ENCODE measurements around the gene NPIPB2. TPM values are rescaled to one million over a fixed set of nuclear protein-coding genes. Genes with fewer than 3 reads are reported as not detected.

NPIPB2 gene
- total and polyA plus RNA-seq, 2 of the 8 experiments (the other 6 are each of a cell fraction or from before 2014, with no cell fraction given) = 7.5 to 8.3 TPM

GRCh38 chr16:11957591-11958395, 15.9 kb upstream of the NPIPB2 start:
- no peak overlapping the region for H3K9ac ChIP-seq (replicated peaks in 1 of 4; ENCODE audit: extremely low read depth in 1 of 4, low read depth in 3 of 4, low read length in 3 of 4)
- H3K23ac ChIP-seq (ENCODE audit: insufficient read length) = no peak overlapping the region
- CTCF ChIA-PET (ENCODE audit: partially characterized antibody) = interaction anchor here (0.5 to 1.5 kb wide), 5 partner anchors 42 to 123 kb away, joined by 3 to 4 read pairs (median 4); no protein-coding TSS in a partner anchor
- no peak overlapping the region for H2BK12ac ChIP-seq (ENCODE audit: low read depth, low read length)
- no peaks in the 10 kb centered on the region for H3K4me1 ChIP-seq (replicated peaks in 1 of 4; ENCODE audit: control insufficient read depth in 3 of 4, insufficient read depth in 4 of 4, low read length in 3 of 4)
- FAIRE-seq (no peak), DNase-seq (ENCODE audit: low read depth in 1 of 2, low spot score in 2 of 2) (no peak)
- H3K4me3 ChIP-seq (ENCODE audit: extremely low read depth in 1 of 4, insufficient read depth in 2 of 4, low read depth in 3 of 4, low read length in 4 of 4) = no peak overlapping the region
- no peak overlapping the region for H2AFZ ChIP-seq (ENCODE audit: low read length)
- no peak overlapping the region for H2BK120ac ChIP-seq (replicated peaks; ENCODE audit: low read depth, low read length)
- no peak overlapping the region for H3K4ac ChIP-seq (replicated peaks; ENCODE audit: insufficient read length, low read depth, low read length)
- no peak overlapping the region for H4K91ac ChIP-seq (replicated peaks; ENCODE audit: insufficient read length, low read length)
- no peaks in the 10 kb centered on the region for H3K27me3 ChIP-seq (replicated peaks in 1 of 4; ENCODE audit: control insufficient read depth in 3 of 4, extremely low read depth in 1 of 4, insufficient read depth in 3 of 4, low read length in 3 of 4)
- no peak overlapping the region for H3K14ac ChIP-seq (ENCODE audit: insufficient read length)
- no peak overlapping the region for H4K5ac ChIP-seq (ENCODE audit: insufficient read length, low read depth, low read length)
- H3K36me3 ChIP-seq (ENCODE audit: control insufficient read depth in 2 of 4, insufficient read depth in 4 of 4, low read length in 3 of 4) = no peaks in the 10 kb centered on the region
- H4K20me1 ChIP-seq (replicated peaks in 1 of 2; ENCODE audit: control insufficient read depth in 1 of 2, insufficient read depth in 2 of 2, low read length in 2 of 2) = no peaks in the 10 kb centered on the region
- no peak overlapping the region for H3K56ac ChIP-seq (replicated peaks; ENCODE audit: insufficient read length, low read depth, low read length)
- no peaks in the 10 kb centered on the region for H3K23me2 ChIP-seq (ENCODE audit: low read depth, low read length)
- no peak overlapping the region for H3K27ac ChIP-seq (ENCODE audit: low read depth, low read length)
- POLR2A ChIA-PET (ENCODE audit: partially characterized antibody) = interaction anchor here (0.7 kb wide), 1 partner anchor 19 kb away, joined by 3 read pairs; the partner anchor contains the start of gene SNX29
- WGBS, 2 experiments (ENCODE audit: extremely low coverage in 1 of 2, insufficient coverage in 1 of 2, insufficient read length in 1 of 2, insufficient replicate concordance in 2 of 2, low coverage in 1 of 2, low lambda C conversion rate in 2 of 2, missing lambda C conversion rate in 1 of 2) = 93% methylated on average over 10 of the region's 10 CpGs; no CpG with 5 or more reads in 1 of the 2 experiments
- H2BK5ac ChIP-seq (ENCODE audit: low read depth, low read length) = no peak overlapping the region
- H3K9me3 ChIP-seq (ENCODE audit: insufficient read depth in 2 of 2, low read depth in 1 of 2, low read length in 1 of 2) = no peaks in the 10 kb centered on the region
- H3K4me2 ChIP-seq (ENCODE audit: insufficient read depth in 1 of 2, low read depth in 2 of 2, low read length in 2 of 2) = no peak overlapping the region
- no peaks in the 10 kb centered on the region for H3K79me2 ChIP-seq (ENCODE audit: control insufficient read depth in 1 of 2, insufficient read depth in 2 of 2, low read length in 2 of 2)
- no peak overlapping the region for H2BK20ac ChIP-seq (ENCODE audit: low read length)
- H2AK5ac ChIP-seq (ENCODE audit: low read depth, low read length) = no peak overlapping the region
- no peak overlapping the region for H2BK15ac ChIP-seq (ENCODE audit: low read length)
- H3K18ac ChIP-seq (ENCODE audit: extremely low read depth, low read length) = no peak overlapping the region
- no peak overlapping the region for H4K8ac ChIP-seq (ENCODE audit: extremely low read depth, insufficient read depth, low read length)
- no peaks in the 10 kb centered on the region for H3K79me1 ChIP-seq (ENCODE audit: low read depth, low read length)
- no peak for TF ChIP-seq SRF (IDR thresholded peaks at IDR 0.05; ENCODE audit: low read depth, low read length)
- no peak for TF ChIP-seq USF2 (IDR thresholded peaks at IDR 0.05; ENCODE audit: low read length)
- no peak for TF ChIP-seq PHF8 (conservative IDR thresholded peaks at IDR 0.05; ENCODE audit: low read depth, low read length)
- no peak for TF ChIP-seq BCL11A (IDR thresholded peaks at IDR 0.05; ENCODE audit: low read depth in 2 of 2, low read length in 2 of 2)
- TF ChIP-seq SIX5 (IDR thresholded peaks at IDR 0.05; ENCODE audit: low read depth, low read length) = no peak
- no peak for TF ChIP-seq BRCA1 (IDR thresholded peaks at IDR 0.05; ENCODE audit: low read depth, low read length)
- no peak for TF ChIP-seq RFX5 (IDR thresholded peaks at IDR 0.05; ENCODE audit: borderline replicate concordance, low read depth, low read length)
- no peak for TF ChIP-seq TEAD4 (IDR thresholded peaks at IDR 0.05; ENCODE audit: low read depth, low read length)
- TF ChIP-seq HDAC6 (IDR thresholded peaks at IDR 0.05; ENCODE audit: low read depth, low read length) = no peak
- no peak for TF ChIP-seq ATF3 (IDR thresholded peaks at IDR 0.05; ENCODE audit: insufficient read depth, low read depth, low read length)
- TF ChIP-seq SUZ12 (IDR thresholded peaks at IDR 0.05; ENCODE audit: low read length) = no peak

All from H1 (cell line).